GM20000 (cell line): ENCODE measurements around the gene HAUS7.
A peak's percentile ranks its signal among the peaks of the same experiment; 100 is the strongest.

Source experiments
- DNase-seq: peaks from one replicate; pipeline ENCODE4 v3.0.0; 2012; ENCODE audit warnings: low spot score
- CTCF ChIP-seq: IDR thresholded peaks from 2 replicates; pipeline ENCODE4 v1.5.1; 2012; ENCODE audit warnings: mild to moderate bottlenecking, control low read depth; ENCODE audit errors: extremely low read depth, missing control alignments

HAUS7 gene

GRCh38 chrX:153400146-153401132, 69.9 kb downstream of the HAUS7 start:
- TF ChIP-seq CTCF: peak; percentile 87
- DNase-seq: peak; percentile 85

GRCh38 chrX:153398275-153398960, 72.0 kb downstream of the HAUS7 start:
- DNase-seq: no peak
- no peak for TF ChIP-seq CTCF
